ENCODE data around the gene LTBP3.

Gene LTBP3

DNA sequence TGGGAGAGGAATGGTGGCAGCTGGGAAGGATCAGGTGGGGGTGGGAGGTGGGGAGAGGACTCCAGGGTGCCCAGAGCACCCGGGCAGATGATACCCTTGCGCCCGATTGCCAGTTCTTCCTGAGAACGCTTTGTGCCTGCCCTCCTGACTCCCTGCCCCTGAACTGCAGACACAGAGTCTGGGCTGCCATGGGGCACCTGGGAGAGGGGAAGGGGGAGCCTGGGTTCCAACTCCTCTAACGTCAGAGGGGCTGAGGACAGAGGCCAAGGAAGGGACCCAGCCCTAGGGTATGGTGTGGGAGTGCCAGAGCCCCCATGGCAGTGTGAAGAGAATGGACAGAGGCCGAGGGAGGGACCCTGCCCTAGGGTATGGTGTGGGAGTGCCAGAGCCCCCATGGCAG lies 38.4 kb upstream of the LTBP3 start:
- H3K4me1 ChIP-seq (ENCODE audit: control insufficient read depth, low read length) = no peaks in the 10 kb centered on the region
- no peaks in the 10 kb centered on the region for H3K79me2 ChIP-seq (ENCODE audit: control insufficient read depth, low read length)
- TF ChIP-seq CTCF (IDR thresholded peaks at IDR 0.05; ENCODE audit: low read depth, low read length, poor library complexity, severe bottlenecking) = no peak
- TF ChIP-seq EZH2phosphoT487 (IDR thresholded peaks at IDR 0.05; ENCODE audit: borderline replicate concordance, low read length) = no peak
- no peak overlapping the region for H3K4me2 ChIP-seq (ENCODE audit: low read length)
- no peak overlapping the region for H3K4me3 ChIP-seq (ENCODE audit: low read length)
- H4K20me1 ChIP-seq (ENCODE audit: control insufficient read depth, insufficient read depth, low read depth, low read length) = no peaks in the 10 kb centered on the region
- H3F3A ChIP-seq (ENCODE audit: control insufficient read depth, insufficient read depth) = no peaks in the 10 kb centered on the region
- no peaks in the 10 kb centered on the region for H3K9me2 ChIP-seq (replicated peaks; ENCODE audit: control insufficient read depth, low read length)
- H3K36me3 ChIP-seq (ENCODE audit: control insufficient read depth, low read length) = peaks cover 8% of the 10 kb centered on the region; the same call in 1 of the 2 replicates
- H3K27ac ChIP-seq (ENCODE audit: low read depth, low read length) = no peak overlapping the region
- no peaks in the 10 kb centered on the region for H3K27me3 ChIP-seq (ENCODE audit: control insufficient read depth, low read length)
- H3K9me3 ChIP-seq (ENCODE audit: control insufficient read depth, insufficient read depth, low read length) = no peaks in the 10 kb centered on the region

GRCh38 chr11:65595543-65596281 lies 37.6 kb upstream of the LTBP3 start, which contains the start of gene KCNK7:
Gene KCNK7 (minus strand): TSS chr11:65595800. CDS start chr11:65595772, 28 bp downstream.
- peaks cover 8% of the 10 kb centered on the region; the same call in 1 of the 2 replicates for H3K36me3 ChIP-seq (ENCODE audit: control insufficient read depth, low read length)
- TF ChIP-seq EZH2phosphoT487 (IDR thresholded peaks at IDR 0.05; ENCODE audit: borderline replicate concordance, low read length) (no peak), CTCF (IDR thresholded peaks at IDR 0.05; ENCODE audit: low read depth, low read length, poor library complexity, severe bottlenecking) (no peak)
- no peaks in the 10 kb centered on the region for H3K79me2 ChIP-seq (ENCODE audit: control insufficient read depth, low read length)
- H3K4me2 ChIP-seq (ENCODE audit: low read length) = no peak within 1 kb of the TSS
- no peaks in the 10 kb centered on the region for H3K27me3 ChIP-seq (ENCODE audit: control insufficient read depth, low read length)
- no peaks in the 10 kb centered on the region for H3K9me3 ChIP-seq (ENCODE audit: control insufficient read depth, insufficient read depth, low read length)
- no peaks in the 10 kb centered on the region for H4K20me1 ChIP-seq (ENCODE audit: control insufficient read depth, insufficient read depth, low read depth, low read length)
- no peaks in the 10 kb centered on the region for H3K9me2 ChIP-seq (replicated peaks; ENCODE audit: control insufficient read depth, low read length)
- no peak within 1 kb of the TSS for H3K4me3 ChIP-seq (ENCODE audit: low read length)
- no peak within 1 kb of the TSS for H3K27ac ChIP-seq (ENCODE audit: low read depth, low read length)
- no peaks in the 10 kb centered on the region for H3F3A ChIP-seq (ENCODE audit: control insufficient read depth, insufficient read depth)
- no peaks in the 10 kb centered on the region for H3K4me1 ChIP-seq (ENCODE audit: control insufficient read depth, low read length)

GRCh38 chr11:65595131-65595530 lies 37.0 kb upstream of the LTBP3 start:
- peaks cover 10% of the 10 kb centered on the region for H3K36me3 ChIP-seq (ENCODE audit: control insufficient read depth, low read length)
- no peaks in the 10 kb centered on the region for H4K20me1 ChIP-seq (ENCODE audit: control insufficient read depth, insufficient read depth, low read depth, low read length)
- H3K27ac ChIP-seq (ENCODE audit: low read depth, low read length) = no peak overlapping the region
- H3K4me1 ChIP-seq (ENCODE audit: control insufficient read depth, low read length) = no peaks in the 10 kb centered on the region
- no peaks in the 10 kb centered on the region for H3K9me3 ChIP-seq (ENCODE audit: control insufficient read depth, insufficient read depth, low read length)
- H3K9me2 ChIP-seq (replicated peaks; ENCODE audit: control insufficient read depth, low read length) = no peaks in the 10 kb centered on the region
- TF ChIP-seq EZH2phosphoT487 (IDR thresholded peaks at IDR 0.05; ENCODE audit: borderline replicate concordance, low read length) (no peak), CTCF (IDR thresholded peaks at IDR 0.05; ENCODE audit: low read depth, low read length, poor library complexity, severe bottlenecking) (no peak)
- H3K79me2 ChIP-seq (ENCODE audit: control insufficient read depth, low read length) = no peaks in the 10 kb centered on the region
- no peaks in the 10 kb centered on the region for H3K27me3 ChIP-seq (ENCODE audit: control insufficient read depth, low read length)
- H3K4me3 ChIP-seq (ENCODE audit: low read length) = no peak overlapping the region
- H3K4me2 ChIP-seq (ENCODE audit: low read length) = no peak overlapping the region
- no peaks in the 10 kb centered on the region for H3F3A ChIP-seq (ENCODE audit: control insufficient read depth, insufficient read depth)

All from DOHH2 (cell line).